HG02798 (cell line): ENCODE data around the gene RNASEH2C.
"Not testable (repeated sequence)": the region's sequence is repeated elsewhere in the genome, so short reads cannot be mapped to it uniquely, and the experiment has no call there.

Source experiments
- ATAC-seq: cut with Tn5 transposase; IDR thresholded peaks from one replicate; pipeline ENCODE4 v1.9.1; 2021; ENCODE audit warnings: mild to moderate bottlenecking; ENCODE audit not compliant: unreplicated experiment, poor library complexity

RNASEH2C gene

GRCh38 chr11:65695459-65696241, 24.9 kb downstream of the RNASEH2C start:
- no peak for ATAC-seq

DNA sequence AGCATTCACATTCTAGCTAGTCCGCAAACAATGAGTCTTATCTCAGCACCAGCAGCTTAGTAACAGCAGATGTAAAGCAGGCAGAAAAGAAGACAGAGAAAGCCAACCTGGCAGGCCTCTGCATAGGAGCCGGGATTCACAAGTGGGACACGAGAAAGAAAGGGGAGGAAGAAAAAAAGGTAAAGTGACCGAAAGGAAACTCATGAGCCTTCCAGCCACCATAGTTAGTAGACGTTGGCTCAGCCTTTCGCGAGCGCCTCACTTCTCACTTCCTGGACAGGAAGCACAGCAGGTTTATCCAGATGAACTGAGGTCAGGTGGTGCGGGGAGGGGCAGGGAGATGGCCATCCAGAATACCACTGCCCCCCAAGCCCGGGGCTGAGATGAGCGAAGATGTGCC, 28.2 kb downstream of the RNASEH2C start:
- ATAC-seq, result no peak

- ATAC-seq, result not testable (repeated sequence)
Measured at GRCh38 chr11:65691847-65692246, 28.8 kb downstream of the RNASEH2C start.

DNA sequence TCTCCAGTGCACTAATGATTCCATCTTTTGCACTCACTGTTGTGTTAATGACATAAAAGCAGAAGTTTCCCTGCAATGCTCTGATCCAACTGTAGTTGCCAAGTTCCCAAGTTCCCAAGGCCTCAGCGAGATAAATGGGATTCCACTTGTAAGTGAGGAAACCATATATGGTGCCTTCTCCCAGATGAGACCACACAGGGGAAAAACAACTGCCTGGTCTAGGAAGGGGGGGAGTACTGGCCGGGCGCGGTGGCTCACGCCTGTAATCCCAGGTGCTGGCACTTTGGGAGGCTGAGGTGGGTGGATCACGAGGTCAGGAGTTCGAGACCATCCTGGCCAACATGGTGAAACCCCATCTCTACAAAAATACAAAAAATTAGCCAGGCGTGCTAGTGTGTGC, 34.6 kb downstream of the RNASEH2C start:
- ATAC-seq, result no peak

GRCh38 chr11:65683480-65683879, 37.1 kb downstream of the RNASEH2C start:
- not testable (repeated sequence) for ATAC-seq

GRCh38 chr11:65680192-65680743, 40.3 kb downstream of the RNASEH2C start:
- no peak for ATAC-seq

DNA sequence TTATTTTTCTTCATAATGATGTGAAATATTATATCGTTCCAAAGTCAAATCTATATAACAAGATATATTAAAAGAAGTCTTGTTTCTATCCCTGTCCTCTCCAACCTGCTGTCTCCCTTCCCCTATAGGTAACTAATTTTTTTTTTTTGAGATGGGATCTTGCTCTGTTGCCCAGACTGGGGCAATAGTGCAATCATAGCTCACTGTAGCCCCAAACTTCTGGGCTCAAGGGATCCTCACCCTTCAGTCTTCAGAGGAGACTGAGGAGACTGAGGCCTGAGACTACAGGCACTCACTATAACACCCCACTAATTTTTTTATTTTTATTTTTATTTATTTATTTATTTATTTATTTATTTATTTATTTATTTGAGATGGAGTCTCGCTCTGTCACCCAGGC, 47.6 kb downstream of the RNASEH2C start:
- ATAC-seq, result no peak

GRCh38 chr11:65672180-65672860, 48.3 kb downstream of the RNASEH2C start:
- no peak for ATAC-seq
